Left cardiac atrium (tissue), 2 donors: Measurements from ENCODE around the gene TCF12. TPM values are rescaled to one million over a fixed set of nuclear protein-coding genes. Genes with fewer than 3 reads are reported as not detected.

Experiments
- total RNA-seq, 2 donors: library from RNA; stranded (reverse); fragmentation: NEBNext Ultra II Directional; extraction: Animal tissue kit (Norgen Biotek cat#: 25700); gene quantifications; one replicate each; pipeline ENCODE4 v1.2.1, GENCODE V29; 2021
- donor health status: DM: no; HTN: yes; CAD: no; lungs with severe emphysema.
- donor health status: DM: yes; HTN: yes; CAD: no.

Gene TCF12
- total RNA-seq, 2 donors from 2014 or later: 44.0 to 53.9 TPM

Other genes with a start within 250 kb of the TCF12 start
- gene ZNF280D, start 185.1 kb upstream of the TCF12 start, total RNA-seq: 10 to 100 TPM; 21.2 to 22.1 TPM